ENCODE results near the gene TRMT11.
A peak's percentile ranks its signal among the peaks of the same experiment; 100 is the strongest.
"Not testable (repeated sequence)": the region's sequence is repeated elsewhere in the genome, so short reads cannot be mapped to it uniquely, and the experiment has no call there.

The TRMT11 gene

DNA sequence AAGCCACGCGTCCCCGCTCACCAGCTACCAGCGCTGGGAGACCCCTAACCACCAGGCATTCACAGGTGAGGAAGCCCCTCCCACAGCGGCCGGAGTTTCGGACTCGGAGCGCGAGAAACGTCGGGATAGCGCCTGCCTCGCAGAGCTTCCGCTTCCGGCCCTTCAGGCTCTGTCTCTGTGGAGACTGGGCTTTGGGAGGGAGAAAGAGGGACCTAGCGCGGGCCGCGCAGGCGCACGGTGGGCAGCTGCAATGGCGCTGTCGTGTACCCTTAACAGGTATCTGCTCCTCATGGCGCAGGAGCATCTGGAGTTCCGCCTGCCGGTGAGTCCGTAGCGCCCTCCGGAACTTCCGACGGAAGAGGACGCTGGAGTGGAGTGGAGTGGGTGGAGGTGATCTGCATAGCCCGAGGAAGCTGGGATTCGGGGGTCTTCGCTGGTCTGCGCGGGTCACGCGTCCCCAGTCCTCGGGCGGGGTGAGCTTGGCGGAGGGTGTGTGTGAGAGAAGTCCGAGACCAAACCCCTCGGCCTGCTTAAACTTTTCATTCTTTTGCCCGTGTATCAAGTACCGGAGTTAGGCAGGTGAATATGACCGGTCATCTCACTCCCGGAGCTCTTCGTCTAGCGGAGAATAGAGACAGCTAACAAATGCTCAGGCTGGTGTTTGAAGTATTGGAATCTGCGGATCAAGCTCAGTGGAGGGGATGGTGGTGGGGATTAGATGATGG, at the start of gene TRMT11:
TSS of gene TRMT11 (plus strand) at position 240 of the 725 bp plus-strand sequence. CDS start at position 251, 11 bp downstream.
- Mint-ChIP-seq H3K4me1 (peaks cover 1% of the 10 kb centered on the region), H3K4me3 (peak within 1 kb of the TSS; percentile 44), H3K9me3 (no peaks in the 10 kb centered on the region), H3K27me3 (no peaks in the 10 kb centered on the region), H3K36me3 (no peaks in the 10 kb centered on the region), H3K27ac (no peak within 1 kb of the TSS)

DNA sequence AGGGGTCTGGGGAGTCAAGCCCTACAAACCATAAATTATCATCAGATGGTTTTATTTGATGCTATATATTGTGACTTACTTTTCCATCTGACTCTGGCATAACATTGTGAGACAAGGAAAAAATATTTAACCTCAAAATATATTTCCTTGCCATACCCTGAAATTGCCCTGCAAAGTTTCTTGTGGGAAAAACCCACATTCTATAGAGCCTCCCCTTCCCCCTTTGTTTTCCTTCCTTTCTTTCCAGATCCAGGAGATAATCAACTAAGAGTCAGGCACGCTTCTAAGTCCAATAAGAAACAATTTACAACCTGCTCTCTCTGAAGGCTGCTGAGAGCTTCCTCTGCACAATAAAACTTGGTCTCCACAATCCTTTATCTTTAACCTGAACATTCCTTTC, 47.3 kb upstream of the TRMT11 start:
- Mint-ChIP-seq H3K9me3 (no peaks in the 10 kb centered on the region), H3K4me3 (no peak overlapping the region), H3K27me3 (peaks cover 7% of the 10 kb centered on the region), H3K36me3 (no peaks in the 10 kb centered on the region), H3K27ac (no peak overlapping the region), H3K4me1 (peaks cover 4% of the 10 kb centered on the region)

DNA sequence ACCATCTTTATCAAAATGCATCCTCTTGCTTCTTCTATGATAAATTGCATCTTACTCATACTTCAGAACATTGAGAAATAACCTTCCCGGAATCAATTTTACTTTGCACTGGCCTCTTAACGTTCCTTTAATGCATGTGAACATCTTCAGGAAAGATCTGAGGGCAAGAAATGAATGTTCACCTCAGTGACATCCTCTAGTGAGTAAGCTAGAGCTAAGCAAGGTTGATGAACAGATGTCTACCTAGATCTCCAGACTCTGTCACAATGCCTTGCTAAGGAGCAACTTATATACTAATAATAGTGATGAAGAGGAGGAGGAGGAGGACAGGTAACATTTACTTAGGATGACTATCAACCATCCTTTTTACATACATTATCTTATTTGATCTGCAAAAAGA, 46.5 kb upstream of the TRMT11 start:
- H3K27ac Mint-ChIP-seq, result no peak overlapping the region
- H3K4me3 Mint-ChIP-seq, result no peak overlapping the region
- H3K36me3 Mint-ChIP-seq, result no peaks in the 10 kb centered on the region
- peaks cover 4% of the 10 kb centered on the region for H3K4me1 Mint-ChIP-seq
- H3K9me3 Mint-ChIP-seq, result no peaks in the 10 kb centered on the region
- peaks cover 7% of the 10 kb centered on the region for H3K27me3 Mint-ChIP-seq

GRCh38 chr6:125940247-125941041, 45.9 kb upstream of the TRMT11 start:
- H3K27ac Mint-ChIP-seq, result no peak overlapping the region
- H3K36me3 Mint-ChIP-seq, result no peaks in the 10 kb centered on the region
- H3K27me3 Mint-ChIP-seq, result peaks cover 7% of the 10 kb centered on the region
- H3K4me1 Mint-ChIP-seq, result peaks cover 4% of the 10 kb centered on the region
- H3K4me3 Mint-ChIP-seq, result no peak overlapping the region
- no peaks in the 10 kb centered on the region for H3K9me3 Mint-ChIP-seq

DNA sequence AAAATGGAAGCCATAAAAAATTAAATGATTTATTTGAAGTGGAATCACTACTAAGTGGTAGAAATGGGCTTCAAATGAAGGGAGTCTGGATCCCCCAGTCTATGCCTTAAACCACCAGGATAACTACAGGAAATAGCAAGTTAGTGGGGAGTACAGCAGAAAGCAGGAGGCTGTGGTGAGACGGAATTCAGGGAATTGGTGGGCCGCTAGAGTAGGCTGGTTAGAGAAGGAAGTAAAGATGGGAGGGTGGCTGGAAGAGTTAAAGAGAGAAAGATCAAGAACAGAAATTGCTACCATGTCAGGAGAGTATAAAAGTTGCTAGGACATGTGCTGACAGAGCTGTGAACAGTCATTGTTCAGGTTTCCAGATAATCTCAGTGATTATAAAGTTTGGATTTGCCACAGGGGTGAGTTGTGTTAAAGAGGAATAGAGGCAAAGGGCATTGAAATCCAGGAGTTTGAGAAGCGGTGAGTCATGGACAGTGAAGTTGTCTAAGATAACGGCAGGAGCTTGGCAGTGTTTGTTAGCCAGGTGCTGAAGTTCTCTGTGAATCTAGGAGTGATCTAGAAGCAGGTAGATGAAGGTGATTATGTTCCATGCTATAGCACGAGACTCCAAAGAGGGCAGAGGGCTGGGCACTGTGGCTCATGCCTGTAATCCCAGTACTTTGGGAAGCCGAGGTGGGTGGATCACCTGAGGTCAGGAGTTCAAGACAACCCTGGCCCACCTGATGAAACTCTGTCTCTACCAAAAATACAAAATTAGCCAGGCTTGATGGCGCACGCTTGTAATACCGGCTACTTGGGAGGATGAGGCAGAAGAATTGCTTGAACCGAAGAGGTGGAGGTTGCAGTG, 43.4 kb upstream of the TRMT11 start:
- Mint-ChIP-seq H3K36me3 (no peaks in the 10 kb centered on the region), H3K4me1 (peaks cover 4% of the 10 kb centered on the region), H3K9me3 (no peaks in the 10 kb centered on the region), H3K4me3 (no peak overlapping the region), H3K27me3 (peaks cover 7% of the 10 kb centered on the region), H3K27ac (no peak overlapping the region)

DNA sequence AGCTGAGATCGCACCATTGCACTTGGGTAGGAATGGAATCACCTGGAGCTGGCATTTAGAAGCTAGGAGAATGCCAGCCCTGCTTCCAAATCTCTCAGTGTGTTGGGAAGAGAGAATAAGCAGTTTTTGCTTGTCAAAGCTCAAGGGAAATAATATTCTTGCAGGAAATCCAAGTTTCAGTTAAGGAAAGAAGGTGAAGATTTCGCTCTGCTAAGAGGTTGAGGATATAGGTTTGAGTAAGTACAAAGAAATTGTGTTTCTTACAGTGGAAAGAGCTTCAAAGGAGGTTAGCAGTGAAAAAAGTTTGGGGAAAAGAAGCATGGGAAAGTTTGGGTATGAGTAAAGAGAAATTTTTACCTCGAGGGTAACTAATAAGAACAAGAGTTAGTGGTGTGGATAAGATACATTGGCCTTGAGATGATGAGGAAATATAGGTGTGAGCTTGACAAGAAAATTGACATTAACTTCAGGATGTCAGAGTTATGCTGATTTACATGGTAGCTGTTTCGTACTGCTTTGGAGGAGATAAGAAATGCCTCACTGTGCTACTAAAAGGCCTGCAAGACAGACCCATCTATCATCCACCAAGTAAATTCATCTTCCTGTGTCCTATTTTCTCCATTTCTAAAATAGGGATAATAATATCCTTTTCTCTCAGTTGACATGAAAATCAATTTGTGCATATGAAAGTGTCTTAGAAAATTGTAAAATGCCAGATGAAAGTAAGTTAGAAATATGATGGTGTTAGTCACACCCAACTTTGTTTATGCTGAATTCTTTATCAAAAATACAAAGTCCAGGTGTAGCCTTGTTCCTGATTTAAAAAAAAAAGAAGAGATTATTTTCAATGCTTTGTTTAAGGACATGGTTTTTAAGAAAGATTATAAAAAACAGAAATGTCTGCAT, 42.6 kb upstream of the TRMT11 start:
- no peaks in the 10 kb centered on the region for H3K9me3 Mint-ChIP-seq
- H3K27ac Mint-ChIP-seq, result no peak overlapping the region
- peaks cover 7% of the 10 kb centered on the region for H3K27me3 Mint-ChIP-seq
- peaks cover 4% of the 10 kb centered on the region for H3K4me1 Mint-ChIP-seq
- no peaks in the 10 kb centered on the region for H3K36me3 Mint-ChIP-seq
- no peak overlapping the region for H3K4me3 Mint-ChIP-seq

GRCh38 chr6:125944434-125944816, 41.9 kb upstream of the TRMT11 start:
- H3K27ac Mint-ChIP-seq, result no peak overlapping the region
- H3K36me3 Mint-ChIP-seq, result no peaks in the 10 kb centered on the region
- no peak overlapping the region for H3K4me3 Mint-ChIP-seq
- no peaks in the 10 kb centered on the region for H3K9me3 Mint-ChIP-seq
- peaks cover 4% of the 10 kb centered on the region for H3K4me1 Mint-ChIP-seq
- peaks cover 3% of the 10 kb centered on the region for H3K27me3 Mint-ChIP-seq

DNA sequence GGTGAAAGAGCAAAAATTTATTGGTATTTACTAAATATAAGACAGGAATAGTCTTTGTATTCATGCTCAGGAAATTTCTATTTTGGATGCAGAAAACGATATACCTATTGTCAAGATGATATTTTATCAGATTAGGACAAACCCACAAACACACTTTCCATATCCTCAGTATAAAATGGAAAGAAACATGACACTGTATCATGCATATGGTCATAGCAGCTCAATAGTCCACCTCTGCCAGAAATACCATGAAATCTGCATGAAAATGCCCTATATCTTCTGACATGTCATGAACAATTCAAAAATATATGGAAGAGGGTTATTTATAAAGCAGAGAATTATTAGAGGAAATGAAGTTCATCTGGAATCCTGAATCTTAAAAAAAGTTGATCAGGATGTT, 41.4 kb upstream of the TRMT11 start:
- Mint-ChIP-seq H3K27ac (no peak overlapping the region), H3K4me3 (no peak overlapping the region), H3K4me1 (peaks cover 4% of the 10 kb centered on the region), H3K27me3 (peaks cover 1% of the 10 kb centered on the region), H3K36me3 (no peaks in the 10 kb centered on the region), H3K9me3 (no peaks in the 10 kb centered on the region)

DNA sequence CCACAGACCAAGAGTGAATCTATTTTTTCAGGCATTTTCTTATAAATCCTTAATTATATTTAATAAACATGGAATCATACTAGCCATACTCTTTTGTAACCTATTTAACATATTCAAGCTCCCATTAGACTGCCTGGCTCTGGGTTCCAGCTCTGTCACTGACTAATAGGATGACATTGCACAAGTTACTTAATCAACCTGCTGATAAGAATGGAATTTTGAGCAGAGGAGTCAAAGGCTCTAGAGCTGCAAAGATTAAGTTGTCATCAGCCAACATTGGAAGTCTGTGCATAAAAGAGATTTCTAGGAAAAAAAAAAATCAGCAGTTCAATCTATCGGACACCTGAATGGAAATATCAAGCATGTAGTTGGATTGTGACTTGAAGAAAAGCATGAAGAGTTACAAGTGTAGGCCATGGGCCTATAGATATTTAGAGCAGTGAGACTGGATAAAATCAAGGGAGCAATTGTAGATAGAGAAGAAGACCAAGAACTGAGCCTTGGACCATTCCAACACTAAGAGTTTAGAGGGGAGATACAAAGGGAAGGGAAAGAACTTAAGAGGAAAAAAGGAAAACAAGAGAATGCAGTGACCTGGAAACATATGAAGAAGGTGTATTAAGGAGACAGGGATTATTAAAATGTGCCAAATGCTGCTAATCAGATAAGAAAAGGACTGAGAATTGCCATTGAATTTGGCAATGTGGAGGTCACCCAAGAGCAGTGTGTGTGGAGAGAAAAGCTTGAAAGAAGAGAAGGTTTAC, 40.8 kb upstream of the TRMT11 start:
- Mint-ChIP-seq H3K4me1 (peaks cover 4% of the 10 kb centered on the region), H3K36me3 (no peaks in the 10 kb centered on the region), H3K27ac (no peak overlapping the region), H3K4me3 (no peak overlapping the region), H3K27me3 (peaks cover 2% of the 10 kb centered on the region), H3K9me3 (no peaks in the 10 kb centered on the region)

- no peaks in the 10 kb centered on the region for H3K36me3 Mint-ChIP-seq
- no peaks in the 10 kb centered on the region for H3K9me3 Mint-ChIP-seq
- no peak overlapping the region for H3K4me3 Mint-ChIP-seq
- H3K27me3 Mint-ChIP-seq, result peaks cover 2% of the 10 kb centered on the region
- H3K4me1 Mint-ChIP-seq, result peaks cover 4% of the 10 kb centered on the region
- no peak overlapping the region for H3K27ac Mint-ChIP-seq
Measured at GRCh38 chr6:125947615-125948014, 38.7 kb upstream of the TRMT11 start.

DNA sequence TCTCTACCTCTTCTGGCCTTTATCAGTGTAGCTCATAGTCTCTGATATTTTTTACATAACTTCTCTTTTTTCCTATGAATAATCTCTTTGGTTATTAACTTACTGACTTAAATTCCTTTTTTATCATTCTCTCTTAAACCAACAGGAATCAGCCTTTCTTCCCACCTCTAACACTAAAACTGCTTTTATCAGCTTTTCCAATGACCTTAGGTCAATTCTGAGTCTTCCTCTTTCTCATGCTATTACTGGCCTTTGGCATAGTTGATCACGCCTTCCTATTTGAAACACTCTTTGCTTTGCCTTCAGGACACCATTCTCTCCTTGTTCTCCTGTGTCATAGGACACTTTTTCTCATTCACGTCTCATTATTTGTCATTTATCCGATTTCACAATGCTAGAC, 37.9 kb upstream of the TRMT11 start:
- Mint-ChIP-seq H3K27me3 (peaks cover 2% of the 10 kb centered on the region), H3K27ac (no peak overlapping the region), H3K36me3 (no peaks in the 10 kb centered on the region), H3K4me1 (peaks cover 4% of the 10 kb centered on the region), H3K9me3 (no peaks in the 10 kb centered on the region), H3K4me3 (no peak overlapping the region)

DNA sequence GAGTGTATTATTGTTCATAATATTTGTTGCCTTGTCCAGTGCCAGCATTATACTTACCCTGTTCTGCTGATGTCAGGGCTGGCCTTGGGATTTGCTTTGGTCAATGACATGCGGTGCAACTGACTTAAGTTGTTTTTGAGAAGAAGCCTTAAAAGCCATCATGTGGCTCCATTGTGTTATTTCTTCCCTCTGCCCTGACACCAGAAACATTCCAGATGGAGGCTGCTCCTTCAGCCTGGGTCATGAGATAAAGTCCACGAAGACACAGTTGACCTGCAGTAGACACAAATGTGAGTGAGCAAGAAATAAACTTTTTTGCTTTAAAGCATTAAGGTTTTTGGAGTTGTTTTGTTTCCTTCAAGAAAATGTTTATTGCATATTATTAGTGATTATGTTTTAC, 37.3 kb upstream of the TRMT11 start:
- H3K36me3 Mint-ChIP-seq, result no peaks in the 10 kb centered on the region
- peaks cover 2% of the 10 kb centered on the region for H3K27me3 Mint-ChIP-seq
- H3K4me1 Mint-ChIP-seq, result no peaks in the 10 kb centered on the region
- no peaks in the 10 kb centered on the region for H3K9me3 Mint-ChIP-seq
- no peak overlapping the region for H3K27ac Mint-ChIP-seq
- H3K4me3 Mint-ChIP-seq, result no peak overlapping the region

DNA sequence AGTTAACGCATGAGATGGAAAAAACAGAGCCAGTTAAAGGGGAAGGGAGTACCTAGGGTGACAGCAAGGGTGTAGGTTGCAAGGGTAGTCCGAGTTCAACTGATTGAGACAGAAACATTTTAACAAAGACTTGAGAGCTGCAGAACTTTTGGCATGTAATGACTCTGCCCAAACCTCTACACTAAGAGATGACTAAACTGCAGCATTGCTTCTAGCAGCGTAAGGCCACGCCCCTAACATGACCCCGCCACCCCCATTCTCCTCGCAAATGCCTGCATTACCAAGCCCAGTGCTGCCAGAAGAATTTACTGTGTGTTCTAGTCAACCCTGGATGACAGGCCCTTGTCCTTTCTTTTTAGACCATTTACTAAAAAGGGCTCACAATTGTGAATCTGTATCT, 36.0 kb upstream of the TRMT11 start:
- Mint-ChIP-seq H3K4me3 (no peak overlapping the region), H3K9me3 (no peaks in the 10 kb centered on the region), H3K4me1 (no peaks in the 10 kb centered on the region), H3K27ac (no peak overlapping the region), H3K36me3 (no peaks in the 10 kb centered on the region), H3K27me3 (peaks cover 2% of the 10 kb centered on the region)

DNA sequence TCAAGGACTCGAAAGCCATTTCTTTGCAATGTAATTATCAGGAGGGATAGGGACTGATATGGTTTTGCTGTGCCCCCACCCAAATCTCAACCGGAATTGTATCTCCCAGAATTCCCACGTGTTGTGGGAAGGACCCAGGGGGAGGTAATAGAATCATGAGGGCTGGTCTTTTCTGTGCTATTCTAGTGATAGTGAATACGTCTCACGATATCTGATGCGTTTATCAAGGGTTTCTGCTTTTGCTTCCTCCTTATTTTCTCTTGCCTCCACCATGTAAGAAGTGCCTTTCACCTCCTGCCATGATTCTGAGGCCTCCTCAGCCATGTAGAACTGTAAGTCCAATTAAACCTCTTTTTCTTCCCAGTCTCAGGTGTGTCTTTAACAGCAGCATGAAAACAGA, 35.6 kb upstream of the TRMT11 start:
- H3K4me3 Mint-ChIP-seq, H3K27ac Mint-ChIP-seq, H3K36me3 Mint-ChIP-seq, H3K27me3 Mint-ChIP-seq, H3K9me3 Mint-ChIP-seq, H3K4me1 Mint-ChIP-seq: not testable (repeated sequence)

Data from activated naive CD4-positive, alpha-beta T cell treated with anti-CD3 and anti-CD28 coated beads, Interleukin-2, amount 50 U/mL, for 24 hours (primary cell).